ENCODE data around the gene AKAP7.

GRCh38 chr6:131132360-131132759, 2.9 kb upstream of the AKAP7 start:
- TF ChIP-seq CTCF (IDR thresholded peaks at IDR 0.05) (no peak), POLR2A (IDR thresholded peaks at IDR 0.05) (no peak)

All from esophagus squamous epithelium (tissue), 4 donors.